PC-3 (cell line): Measurements from ENCODE around the gene XYLT2.

Source experiments
- CTCF ChIP-seq: fragments of 300-600 bp; sonication (generic); conservative IDR thresholded peaks from 2 replicates; pipeline ENCODE4 v1.5.1; 2017; ENCODE audit warnings: antibody characterized with exemption, low read depth, mild to moderate bottlenecking, low read length
- EZH2 ChIP-seq: fragments of 300-600 bp; sonication (generic); IDR thresholded peaks from one replicate; pipeline ENCODE4 v1.6.1; 2017; ENCODE audit warnings: antibody characterized with exemption, mild to moderate bottlenecking, low read length; ENCODE audit not compliant: unreplicated experiment

GRCh38 chr17:50372222-50372757, 26.4 kb downstream of the XYLT2 start:
- TF ChIP-seq EZH2, result no peak
- TF ChIP-seq CTCF, result no peak
